HG02759 (cell line): ENCODE results near the gene KCNN1.

Experiments used
- ATAC-seq: cut with Tn5 transposase; IDR thresholded peaks from one replicate; pipeline ENCODE4 v1.9.1; 2021; ENCODE audit warnings: mild to moderate bottlenecking, moderate library complexity; ENCODE audit not compliant: unreplicated experiment

Gene KCNN1

DNA sequence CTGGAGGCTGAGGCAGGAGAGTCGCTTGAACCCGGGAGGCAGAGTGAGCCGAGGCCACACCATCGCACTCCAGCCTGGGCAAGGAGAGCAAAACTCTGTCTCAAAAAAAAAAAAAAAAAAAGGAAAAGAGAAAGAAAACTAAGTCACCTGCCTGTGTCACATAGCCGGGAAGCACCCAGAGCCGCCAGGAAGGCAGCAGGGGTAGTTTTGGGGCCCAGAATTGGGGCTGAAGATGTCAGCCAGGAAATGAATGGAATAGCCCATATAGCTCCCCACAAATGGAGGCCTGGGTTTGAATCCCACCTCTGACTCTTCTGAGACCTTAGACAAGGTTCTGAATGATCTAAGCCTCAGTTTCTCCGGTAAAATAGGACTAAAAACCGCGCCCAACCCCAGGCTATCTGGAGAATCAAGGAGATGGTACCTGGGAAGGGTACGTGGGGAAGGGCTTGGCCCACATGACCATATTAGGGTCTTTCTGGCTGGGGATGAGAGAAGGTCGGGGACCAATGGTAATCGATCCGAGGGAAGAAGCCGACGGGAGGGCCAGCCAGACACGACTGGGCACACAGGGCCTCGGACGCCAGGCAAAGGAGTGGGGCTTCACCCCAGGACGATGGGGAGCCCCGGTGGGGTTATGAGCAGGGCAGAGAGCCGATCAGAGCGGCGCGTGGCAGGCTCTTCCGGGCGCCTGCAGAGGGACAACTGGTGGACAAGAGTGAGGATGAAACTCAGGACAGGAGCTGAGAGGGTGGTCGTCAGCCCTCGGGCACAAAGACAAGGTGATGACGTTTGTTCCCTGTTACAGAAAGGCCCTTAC, 19.7 kb upstream of the KCNN1 start:
- peak; percentile 23 for ATAC-seq

DNA sequence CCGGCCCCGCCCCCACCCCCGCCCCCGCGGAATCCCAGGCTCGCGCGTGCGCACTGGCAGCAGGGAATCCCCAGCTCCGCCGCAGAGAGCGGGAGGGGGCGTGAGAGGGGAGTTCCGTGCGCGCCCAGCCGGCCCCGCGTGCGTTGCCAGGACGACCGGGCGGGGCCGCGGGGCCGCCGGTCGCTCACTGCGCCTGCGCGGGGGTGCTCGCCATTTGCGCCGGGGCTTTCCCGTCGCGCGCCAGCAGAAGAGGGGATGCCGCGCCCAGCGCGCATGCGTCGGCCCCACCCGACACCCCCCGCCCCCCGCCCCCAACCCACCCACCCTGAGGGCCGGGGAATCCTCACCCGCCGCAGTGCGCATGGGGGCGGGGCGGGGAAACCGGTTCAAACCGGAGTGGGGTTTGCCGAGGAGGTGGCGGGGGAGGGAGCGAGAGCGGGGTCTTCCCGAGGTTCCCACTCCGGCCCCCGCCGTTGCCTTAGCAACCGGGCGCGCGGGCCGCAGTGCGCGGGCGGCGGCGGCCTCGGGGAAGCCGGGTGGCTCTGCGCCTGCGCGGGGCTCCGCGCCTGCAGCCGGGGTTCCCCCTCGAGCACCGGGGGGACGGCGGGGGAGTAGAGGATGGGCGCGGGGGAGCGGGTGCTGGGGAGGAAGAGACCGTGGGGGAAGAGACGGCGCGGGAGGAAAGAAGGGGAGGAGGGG, 18.9 kb upstream of the KCNN1 start:
- peak; percentile 66 for ATAC-seq

DNA sequence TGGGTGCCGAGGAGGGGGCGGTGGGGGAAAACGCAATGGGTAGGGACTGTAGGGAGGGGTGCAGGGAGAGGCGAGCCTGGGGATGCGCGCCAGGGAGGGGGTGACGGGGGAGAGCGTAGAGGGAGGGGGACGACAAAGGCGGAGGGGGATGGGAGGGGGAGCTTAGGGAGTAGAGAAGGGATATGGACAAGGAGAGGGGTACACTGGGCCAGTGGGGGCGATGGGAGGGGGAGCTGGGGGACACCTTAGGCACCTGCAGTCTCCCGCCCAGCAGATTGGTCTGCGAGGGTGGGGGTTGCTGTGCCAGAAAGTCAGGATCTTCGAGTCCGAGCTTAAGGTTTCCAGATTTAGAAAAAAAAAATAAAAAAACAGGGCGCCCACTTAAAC, 18.4 kb upstream of the KCNN1 start:
- no peak for ATAC-seq

DNA sequence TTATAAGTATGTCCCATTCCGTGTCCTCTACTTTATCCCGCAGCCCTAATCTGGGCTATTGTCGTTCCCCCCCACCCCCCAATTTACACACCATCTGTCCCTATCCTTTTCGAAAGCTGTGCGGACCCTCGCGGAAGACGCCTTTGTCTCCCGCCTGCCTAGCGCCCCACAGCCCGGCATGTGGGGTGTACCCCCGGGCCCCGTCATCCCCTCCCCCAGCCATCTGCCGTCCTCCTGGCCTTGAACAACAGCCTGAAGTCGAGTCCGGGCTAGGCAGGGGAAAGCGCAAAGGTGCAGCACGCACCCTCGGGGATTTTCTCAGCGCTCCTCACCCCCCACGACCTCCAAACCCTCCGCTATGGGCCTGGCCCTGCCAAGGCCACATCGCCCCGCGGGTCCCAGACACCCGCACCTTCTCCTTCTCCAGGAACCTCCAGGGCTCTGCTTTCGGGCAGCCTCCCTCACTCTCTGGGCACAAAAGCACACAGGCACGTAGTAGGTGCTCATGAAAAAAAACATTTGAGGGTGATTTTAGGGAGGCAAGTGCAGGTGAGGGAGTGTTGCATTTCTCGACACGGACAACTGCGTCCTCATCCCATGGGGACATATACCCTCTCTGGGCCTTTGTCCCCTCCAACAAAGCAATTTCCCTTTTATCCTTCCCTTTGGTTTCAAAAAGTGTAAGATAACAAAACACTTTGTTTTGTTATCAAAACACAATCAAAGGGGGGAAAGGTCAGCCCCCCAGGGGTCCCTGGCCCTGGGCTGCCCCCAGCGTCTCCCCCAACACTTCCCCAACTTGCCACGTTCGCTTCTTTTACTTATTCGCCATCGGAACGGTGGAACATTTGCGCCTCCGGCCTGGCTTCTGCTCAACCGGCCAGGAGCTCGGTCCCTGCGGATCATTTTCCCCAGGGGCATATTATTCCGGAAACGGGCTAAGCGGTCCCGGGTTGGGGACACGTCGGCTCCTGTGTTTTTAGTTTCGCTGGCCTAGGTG, 17.7 kb upstream of the KCNN1 start:
- no peak for ATAC-seq

DNA sequence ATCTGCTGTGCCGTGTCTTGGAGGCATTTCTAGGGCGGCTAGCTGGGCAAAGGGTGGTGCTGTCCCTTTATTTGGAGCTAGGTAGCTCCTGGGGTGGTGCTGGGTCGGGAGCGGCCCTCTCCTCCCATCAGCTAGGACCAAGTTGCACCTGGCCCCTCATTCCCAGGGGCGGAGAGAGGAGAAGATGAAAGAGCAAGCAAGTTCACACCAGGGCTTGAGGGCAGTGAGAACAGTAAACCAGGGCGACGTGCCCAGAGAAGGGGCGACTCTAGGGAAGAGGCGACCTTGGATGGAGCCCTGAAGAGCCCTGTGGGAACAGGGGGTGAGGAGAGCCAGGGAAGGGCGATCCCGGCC, 17.0 kb upstream of the KCNN1 start:
- ATAC-seq, result no peak

DNA sequence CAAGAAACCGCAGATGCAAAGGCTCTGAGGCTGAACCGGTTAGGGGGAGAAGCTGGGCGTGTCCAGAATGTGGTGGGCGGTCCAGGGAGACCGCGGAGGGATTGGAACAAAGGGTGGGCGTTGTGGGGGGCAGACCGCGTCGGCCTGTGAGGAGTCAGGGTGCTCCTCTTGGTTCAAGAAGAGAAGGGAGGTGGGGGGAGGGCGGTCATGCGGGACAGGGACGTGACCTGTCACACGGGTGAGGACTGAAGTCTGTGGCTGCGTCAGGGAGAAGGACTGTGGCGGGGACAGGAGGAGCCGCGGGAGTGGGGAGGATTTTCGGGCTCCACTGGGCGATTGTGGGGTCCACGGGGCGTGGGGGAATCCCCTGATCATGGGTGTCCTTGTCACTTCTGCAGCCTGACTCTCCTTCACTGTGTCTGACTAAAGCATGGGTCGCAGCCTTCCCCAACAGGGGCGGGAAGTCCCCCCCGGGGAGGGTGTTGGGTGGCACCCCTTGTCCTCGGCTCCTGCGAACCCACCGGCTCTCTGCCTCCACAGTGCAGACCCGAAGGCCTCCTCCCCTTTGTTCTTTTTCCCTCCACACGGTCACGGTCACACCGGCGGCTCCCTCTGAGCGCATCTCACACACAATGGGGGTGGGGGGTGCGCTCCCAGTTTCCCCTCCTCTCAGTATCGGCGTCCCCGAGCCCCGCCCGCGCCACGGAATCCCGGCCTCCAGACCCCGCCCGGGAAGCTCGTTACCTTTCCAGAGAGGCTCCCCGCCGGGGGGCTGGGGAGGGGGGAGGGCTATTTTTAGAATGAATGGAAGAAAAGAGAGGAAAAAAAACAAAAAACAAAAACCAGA, 16.4 kb upstream of the KCNN1 start:
- ATAC-seq, result no peak

DNA sequence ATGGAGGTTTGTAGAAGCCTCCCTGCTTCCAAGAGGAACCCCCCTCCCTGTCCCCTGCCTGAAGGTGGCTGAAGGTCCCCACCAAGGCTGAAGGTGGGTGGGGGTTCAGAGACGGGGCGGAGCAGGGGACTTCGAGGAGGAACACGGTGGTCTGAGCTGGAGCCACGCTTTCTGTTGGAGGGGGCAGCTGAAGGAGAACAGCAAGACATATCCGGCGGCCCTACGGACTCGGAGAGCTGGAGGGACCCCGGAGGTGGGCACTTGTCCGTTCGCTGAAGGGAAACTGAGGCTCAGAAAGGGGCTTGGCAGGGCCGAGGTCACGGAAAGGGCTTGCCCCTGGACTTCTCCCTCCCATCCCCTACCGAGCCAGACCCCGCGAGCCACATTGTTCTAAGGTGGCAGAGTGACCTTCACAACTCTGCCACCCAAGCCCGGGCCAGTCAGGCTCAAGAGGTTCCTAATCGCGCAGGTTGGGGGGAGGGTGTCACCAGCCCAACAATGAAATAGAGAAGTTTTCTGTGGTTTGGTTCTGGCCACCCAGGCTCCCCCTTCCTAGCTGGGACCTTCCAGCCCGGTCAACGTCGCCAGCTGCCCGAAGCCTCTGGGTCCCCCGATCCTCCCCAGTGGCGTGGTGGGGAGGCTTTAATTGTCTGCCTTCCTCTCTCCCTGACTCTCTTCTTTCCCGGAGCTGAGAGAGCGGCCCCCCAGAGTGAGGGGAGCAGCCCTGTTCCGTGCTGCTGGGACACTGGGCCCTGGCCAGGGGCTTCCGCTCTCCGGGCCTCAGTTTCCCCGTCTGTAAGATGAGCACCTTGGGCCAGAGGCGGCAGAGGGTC, 15.5 kb upstream of the KCNN1 start:
- no peak for ATAC-seq

DNA sequence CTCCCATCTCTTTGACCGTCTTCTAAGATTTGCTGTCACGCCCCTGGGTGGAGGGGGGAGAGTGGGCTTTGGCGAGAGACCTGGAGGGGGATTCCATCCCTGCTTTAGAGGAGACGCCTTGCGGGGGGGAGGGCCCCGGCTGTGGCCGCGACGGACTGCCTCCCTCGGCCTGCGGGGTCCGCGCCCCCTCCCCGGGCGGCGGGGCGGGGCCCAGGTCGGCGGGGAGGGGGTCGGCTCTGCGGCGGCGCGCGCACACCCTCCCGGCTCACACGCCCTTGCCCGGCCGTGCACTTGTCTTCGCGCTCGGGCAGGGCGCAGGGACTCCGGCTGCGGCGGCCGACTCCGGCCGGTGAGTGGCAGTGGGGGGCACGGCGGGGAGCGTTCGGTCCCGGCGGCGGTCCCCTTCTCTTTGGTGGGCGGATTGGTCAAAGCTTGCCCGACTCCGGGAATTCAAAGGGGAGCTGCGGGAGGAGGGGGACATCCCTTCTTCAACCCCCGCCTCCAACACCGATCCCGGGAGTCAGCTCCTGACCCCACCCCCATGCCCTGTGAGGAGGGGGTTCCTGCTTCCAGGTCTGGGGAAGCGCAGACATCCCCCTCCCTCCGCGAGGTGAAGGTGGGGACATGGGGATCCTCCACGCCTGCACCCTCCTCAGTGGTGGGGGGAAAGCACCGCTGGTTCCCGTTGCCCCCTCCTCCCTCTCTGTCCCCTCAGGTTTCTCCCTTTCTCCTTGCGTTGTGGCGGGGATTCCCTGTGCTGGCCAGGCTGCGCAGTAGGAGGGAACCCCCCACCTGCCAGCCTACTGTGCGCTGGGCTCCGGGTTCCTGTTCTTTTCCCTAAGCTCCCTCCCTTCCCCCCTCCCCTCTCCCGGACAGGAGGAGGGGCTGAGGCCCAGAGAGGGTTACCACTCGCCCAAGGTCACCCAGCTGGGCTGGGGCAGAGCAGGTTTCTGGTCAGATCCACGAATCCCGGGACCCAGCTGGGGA, 14.6 kb upstream of the KCNN1 start:
- ATAC-seq, result no peak

DNA sequence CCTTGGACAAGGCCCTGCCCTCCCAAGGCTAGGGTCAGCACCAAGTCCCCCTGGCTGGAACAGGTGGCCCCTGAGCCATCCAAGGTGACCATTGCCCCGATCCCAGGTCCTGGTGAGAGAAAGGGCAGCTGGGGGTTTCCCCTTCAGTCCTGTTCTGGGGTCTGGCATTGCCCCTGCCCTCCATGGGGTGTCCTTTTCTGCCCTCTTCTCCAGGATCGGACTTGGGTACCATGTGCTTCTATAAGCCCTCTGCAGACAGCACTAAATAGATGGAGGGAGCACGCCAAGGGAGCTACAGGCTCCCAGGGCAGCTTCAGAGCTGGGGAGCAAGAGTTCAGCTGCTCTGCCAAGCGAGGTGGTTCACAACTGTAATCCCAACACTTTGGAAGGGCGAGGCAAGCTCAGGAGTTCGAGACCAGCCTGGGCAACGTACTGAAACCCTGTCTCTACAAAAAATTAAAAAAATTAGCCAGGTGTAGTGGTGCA, 13.5 kb upstream of the KCNN1 start:
- no peak for ATAC-seq

DNA sequence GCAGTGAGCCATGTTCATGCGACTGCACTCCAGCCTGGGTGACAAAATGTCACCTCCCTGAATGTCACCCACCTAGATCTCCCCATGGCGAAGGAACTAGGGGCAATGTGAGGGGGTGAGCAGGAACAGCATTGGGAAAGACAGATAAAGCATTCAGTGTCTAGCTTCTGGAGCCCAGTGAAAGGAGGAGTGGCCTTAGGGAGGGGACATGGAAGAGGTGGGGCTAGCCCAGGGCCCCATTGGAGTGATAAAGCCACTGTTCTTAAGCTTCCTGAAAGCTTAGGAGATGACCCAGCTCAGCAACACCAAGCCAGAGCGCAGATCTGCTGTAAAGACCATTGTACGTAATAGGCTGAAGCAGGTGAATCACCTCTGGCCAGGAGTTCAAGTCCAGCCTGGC, 13.0 kb upstream of the KCNN1 start:
- no peak for ATAC-seq

DNA sequence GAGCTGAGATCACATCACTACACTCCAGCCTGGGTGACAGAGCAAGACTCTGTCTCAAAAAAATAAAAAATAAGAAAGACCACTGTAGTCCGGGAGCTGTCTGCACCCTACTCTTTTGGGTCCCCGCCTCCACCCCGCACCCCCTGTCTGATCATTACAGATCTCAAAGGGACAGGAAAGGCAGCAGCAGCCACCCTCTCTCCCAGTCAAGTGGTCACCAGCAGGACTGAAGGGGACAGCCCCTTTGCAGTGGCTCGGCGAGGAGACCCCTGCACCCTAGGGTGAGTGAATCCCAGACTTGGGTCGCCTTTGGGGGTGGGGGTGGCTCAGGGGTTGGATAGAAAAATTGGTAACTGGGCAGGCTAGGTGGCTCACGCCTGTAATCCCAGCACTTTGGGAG, 12.5 kb upstream of the KCNN1 start:
- ATAC-seq, result no peak

DNA sequence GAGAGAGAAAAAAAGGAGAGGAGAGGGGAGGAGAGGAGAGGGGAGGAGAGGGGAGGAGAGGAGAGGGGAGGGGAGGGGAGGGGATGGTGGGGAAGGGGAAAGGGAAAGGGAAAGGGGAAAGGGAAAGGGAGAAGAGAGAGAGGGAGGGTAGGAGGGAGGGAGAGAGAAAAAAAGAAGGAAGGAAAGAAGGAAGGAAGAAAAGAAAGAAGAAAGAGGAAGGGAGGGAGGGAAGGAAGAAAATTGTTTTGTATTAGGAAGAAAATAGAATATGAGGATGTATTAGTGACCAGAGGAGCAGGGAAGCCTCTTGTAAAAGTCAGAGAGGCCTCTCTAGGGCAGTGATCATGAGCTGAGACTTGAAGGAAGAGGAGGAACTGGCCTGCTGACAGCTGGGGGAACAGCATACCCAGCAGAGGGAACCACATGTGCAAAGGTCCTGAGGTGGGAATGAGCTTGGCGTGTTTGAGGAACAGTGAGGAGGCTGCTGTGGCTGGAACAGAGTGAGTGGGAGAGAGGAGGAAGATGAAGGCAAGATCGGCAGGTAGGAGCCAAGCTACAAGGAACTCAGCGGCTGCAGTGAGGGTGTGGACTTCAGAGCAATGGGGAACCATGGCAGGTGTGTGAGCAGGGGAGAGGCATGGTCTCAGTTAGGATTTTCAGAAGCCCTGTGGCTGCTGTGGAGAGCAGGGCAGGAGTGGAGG, 9.6 kb upstream of the KCNN1 start:
- ATAC-seq, result no peak

DNA sequence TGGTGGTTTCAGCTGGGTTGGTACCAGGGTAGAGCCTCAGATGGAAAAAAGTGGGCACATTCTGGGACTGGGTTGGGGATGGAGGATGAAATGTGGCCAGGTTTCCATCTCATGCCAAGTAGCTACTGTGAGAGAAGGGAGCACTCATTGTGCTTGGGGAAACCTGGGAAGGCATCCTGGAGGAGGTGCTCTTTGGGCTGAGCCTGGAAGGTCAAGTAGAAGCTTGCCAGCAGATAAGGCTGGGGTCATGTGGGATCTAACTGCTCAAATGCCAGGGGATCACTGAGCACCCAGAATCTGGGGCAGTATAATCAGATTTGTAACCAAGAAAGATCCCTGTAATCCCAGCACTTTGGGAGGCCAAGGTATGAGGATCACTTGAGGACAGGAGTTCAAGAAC, 9.0 kb upstream of the KCNN1 start:
- ATAC-seq, result no peak

DNA sequence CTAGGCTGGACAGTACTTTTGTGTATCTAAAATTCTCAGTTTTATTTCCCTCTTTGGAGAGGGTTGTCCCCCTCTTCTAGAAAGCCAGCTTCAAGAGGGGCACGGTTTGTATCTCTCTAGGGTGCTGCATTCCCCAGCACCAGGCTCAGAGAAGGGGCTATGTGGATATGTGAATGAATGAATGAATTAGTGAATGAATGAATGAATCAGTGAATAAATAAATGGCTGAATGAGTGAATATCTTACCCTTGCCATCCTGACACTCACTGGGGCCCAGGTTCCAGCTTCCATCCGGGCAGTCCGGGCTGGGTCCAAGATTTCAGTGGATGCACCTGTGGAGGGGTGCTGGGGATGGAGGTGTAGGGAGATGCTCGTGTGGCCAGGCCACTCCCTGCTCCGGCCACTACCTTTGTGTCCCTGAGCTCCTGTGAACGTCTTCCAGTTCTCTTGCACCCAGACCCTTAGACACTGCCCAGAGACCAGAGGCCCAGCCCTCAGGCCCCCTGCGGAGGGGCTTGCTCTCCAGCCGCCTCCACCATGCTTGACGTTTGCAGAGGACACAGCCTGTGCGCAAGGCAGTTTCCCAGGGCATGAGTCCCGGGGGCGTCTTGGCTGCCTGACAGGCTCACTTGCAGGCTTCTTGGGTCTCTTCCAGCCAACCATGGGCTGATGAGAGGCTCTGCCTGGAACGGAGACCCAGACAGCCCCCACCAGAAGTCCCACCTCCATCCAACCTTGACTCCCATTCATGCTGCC, 2.8 kb upstream of the KCNN1 start:
- no peak for ATAC-seq

DNA sequence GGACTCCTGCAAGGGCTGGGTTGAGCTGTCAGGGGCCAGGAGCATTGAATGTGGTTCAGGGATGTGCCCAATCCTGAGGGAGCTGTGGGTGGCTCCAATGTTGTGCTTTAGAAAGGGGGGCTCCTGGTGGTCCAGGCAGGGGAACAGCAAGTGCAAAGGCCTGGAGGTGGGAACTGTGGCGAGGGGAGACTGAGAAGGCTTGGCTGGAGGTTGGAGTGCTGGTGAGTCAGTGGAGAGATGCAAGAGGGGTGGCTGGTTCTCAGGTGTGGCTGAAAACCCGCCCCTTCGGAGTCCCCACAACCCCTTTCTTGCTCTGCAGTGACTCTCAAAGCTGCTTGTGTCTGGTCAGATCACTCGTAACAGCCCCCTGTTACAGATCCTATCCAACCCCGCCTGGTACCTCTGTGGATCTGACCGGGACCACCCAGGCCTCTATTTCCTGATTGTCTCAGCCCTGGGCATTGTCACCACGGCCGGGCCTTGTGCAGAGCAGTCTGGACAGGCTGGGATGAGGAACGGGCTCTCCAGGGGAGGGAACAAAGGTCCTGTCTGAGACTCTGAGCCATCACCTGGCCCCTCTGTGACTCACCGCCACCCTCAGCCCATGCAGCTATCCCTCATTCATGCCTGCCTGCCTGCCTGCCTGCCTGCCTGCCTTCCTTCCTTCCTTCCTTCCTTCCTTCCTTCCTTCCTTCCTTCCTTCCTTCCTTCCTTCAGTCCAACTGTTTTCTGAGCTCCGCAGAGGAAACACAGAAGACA, 1.4 kb upstream of the KCNN1 start:
- no peak for ATAC-seq

DNA sequence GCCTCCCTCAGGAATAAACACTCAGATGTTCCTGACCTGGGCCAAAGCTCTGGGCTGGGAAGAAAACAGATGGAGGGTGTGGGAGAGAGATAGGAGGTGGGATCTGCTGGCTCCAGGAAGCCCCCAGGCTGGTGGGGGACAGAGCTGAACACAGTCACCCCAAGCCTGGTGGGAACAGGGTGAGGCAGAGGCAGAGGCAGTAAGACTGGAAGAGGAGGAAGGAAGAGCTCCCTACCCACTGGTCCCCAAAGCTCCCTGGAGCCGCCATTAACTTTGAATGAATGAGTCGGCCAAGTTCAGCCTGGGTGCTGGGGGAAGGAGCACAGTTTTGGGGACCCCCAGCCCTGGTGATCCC, 801 bp upstream of the KCNN1 start:
- ATAC-seq, result no peak
